HG03159 (cell line): ENCODE measurements around the gene NRN1L.

ENCODE experiments used
- ATAC-seq: cut with Tn5 transposase; IDR thresholded peaks from one replicate; pipeline ENCODE4 v1.9.1; 2021; ENCODE audit warnings: mild to moderate bottlenecking, moderate library complexity; ENCODE audit not compliant: unreplicated experiment

NRN1L gene

DNA sequence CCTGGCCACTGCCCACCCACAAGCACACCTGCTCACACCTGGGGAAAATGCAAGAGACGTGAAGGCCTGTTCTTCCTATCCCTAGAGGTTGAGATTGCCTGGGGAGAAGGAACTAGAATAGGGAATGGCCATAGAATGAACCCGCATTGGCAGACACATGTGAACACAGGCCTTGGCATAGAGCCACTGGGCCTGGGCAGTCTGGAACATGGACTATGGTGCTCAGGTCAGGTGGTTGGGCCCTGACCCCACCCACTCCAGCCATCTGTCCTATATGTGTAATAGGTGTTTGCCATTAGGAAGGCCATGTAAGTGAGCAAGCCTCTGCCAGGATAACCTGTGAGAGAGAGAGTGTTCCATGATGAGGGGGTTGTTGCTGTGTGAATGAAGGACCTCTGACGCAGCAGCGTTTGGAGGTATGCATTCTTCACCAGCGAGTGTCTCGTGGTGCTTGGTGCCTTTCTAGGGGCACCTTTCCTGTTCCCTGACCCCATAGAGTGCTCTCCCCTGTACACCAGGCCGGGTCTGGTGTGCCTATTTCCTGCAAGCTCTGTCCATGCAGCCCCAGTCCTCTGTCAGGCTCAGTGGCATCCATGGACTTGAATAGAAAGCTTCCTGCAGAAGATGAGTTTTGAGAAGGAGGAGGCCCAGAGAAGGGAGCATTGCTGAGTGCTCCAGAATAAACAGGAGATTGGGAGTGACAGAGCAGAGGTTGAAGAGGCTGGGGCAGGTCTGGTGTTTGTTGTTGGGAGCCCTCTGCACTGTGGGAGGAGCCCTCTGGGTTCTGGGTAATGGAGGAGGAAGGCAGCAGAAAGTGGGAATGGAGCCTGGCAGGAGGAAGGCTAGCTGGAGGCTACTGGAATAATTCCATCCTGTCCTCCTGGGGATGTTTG is 31.4 kb downstream of the NRN1L start:
- no peak for ATAC-seq

DNA sequence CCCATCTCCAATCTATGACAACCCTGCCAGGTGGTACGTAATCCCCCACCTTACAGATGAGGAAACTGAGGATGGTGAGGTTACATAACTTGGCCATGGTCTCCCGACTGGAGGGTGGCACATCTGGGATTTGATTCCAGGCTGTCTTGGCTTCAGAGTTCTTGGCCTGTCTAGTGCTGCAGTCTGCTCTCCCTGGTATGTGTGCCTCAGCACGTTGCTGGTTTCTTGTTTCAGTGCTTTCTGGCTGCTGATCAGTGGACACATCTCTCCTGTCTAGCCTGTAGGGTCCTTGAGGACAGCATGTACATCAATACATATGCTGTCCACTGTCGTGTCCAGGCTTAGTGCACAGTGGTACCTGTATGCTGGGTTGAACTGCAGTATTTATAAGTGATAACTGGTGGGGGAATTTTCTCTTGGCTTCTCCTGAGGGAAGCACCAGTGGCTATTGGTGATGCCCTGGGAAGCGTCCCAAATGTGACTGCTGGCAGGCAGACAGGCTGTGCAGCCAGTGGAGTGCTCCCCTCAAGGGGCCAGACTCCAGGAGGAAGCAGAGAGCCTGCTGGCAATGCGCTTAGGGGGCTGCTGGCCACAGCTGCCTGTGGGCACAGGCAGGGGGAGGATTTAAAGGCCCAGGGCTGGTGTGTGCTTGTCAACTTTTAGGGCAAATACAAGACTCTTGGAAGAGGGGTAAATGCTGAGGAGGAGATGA is 32.6 kb downstream of the NRN1L start:
- ATAC-seq = no peak

DNA sequence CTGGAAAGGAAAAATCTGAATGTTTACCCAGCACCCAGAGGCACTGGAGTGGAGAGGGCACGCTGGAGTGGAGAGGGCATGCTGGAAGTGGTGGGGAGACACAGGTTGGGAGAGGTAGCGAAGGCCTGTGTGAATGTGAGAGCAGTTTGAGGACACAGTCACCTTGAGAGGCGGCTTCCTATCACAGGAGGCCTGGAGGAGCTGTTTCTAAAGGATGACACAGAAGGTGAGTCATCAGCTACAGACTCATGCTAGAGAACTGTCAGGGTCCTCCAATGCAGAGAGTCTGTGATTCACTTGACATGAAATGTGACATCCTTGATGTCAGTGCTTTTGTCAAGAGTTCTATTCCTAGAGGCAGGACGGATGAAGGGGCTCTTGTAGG is 33.2 kb downstream of the NRN1L start:
- no peak for ATAC-seq

DNA sequence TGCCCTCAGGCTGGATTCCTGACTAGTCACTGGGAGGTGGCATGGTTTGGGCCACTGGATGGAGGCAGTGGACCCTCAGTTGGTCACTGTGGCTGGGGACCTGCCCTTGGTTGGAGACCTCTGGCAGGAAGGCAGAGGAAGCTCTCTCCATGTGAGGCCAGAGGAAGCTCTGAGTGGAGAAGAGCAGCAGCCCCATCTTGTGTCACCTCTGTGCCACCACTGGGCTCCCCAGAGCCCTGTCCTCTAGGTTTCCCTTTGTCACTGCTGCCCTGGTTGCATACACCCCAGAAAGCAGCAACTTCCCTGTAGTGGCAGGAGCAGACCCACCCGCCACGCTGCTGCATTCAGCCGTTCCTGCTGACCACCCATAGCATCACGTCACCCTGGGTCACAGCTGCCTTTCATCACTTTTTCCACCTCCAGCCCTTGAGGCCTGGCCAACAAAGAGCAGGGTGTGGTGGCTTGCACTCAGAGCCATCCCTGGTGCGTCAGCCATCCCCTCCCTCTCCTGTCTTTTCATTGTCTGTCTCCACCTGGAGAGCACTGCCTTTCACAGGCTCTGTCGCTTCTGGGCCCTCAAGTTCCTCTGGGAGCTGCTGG is 35.0 kb downstream of the NRN1L start:
- no peak for ATAC-seq

DNA sequence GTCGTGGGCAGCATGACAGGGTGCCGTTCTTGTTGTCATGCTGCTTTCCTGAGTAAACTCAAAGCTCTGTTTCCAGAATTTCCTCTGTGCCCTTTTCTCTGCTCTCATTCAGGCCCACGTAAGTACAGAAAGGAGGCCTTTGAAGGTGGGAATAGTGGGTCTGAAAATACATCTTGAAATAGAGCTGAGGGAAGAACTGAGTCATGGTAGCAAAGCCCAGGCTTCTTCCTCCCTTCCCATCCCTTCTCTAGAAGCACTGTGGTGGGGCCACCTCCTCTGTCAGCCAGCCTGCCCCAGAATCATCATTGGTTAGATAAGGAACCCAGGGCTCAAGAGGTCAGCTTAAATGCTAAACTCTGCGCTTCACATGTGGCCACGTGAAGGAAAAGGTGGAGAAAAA is 37.5 kb downstream of the NRN1L start:
- no peak for ATAC-seq

DNA sequence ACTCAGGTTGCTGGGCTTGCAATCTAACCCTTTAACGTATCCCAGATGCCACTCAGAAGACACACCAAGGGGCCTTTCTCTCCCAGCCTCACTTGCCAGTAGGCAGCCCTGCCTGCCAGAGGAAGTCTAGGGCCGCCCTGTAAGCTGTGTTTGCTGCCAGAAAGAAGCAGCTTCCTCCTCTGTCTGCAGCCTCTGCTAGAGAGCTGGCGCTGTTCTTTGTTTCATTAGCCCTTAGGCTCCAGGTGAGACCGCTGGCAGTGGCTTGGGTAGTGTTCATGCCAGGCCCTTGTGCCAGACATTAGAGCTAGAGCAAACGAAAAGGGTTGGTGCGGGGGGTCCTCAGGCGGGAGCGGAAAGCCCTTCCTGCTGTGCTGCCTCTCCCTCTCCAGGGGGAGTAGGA is 38.1 kb downstream of the NRN1L start:
- ATAC-seq = no peak

DNA sequence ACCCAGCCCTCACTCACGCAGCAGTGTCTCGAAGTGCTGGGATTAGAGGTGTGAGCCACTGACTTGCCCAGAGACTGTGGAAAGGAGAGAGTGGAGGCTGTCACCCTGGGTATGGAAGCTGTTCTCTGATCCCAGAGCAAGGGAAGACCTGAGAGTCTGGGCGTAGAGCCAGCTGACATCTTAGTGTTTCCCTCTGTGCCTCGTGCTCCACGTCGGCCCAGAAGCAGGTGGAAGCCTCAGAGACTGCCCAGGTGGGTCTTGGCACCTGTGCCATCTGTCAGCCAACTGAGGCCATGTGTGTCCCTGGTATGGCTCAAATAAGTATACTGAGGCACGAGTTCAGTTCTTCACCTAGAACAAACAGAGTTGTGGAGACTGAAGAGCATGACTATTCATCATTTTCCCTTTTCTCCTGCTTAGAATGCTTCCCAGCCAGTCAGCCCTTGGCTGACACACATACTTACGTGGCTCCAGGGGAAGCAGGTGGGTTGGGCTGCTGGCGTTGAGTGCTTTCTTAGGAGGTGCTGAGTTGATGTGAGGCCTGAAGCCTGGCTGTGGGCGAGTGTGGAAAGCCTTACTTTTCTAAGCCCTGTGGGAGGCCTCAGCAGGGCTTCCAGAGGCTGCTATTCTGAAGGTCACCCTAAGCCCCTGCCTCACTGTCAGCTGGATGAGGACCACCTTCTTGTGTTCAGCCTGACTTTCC is 38.9 kb downstream of the NRN1L start:
- no peak for ATAC-seq

DNA sequence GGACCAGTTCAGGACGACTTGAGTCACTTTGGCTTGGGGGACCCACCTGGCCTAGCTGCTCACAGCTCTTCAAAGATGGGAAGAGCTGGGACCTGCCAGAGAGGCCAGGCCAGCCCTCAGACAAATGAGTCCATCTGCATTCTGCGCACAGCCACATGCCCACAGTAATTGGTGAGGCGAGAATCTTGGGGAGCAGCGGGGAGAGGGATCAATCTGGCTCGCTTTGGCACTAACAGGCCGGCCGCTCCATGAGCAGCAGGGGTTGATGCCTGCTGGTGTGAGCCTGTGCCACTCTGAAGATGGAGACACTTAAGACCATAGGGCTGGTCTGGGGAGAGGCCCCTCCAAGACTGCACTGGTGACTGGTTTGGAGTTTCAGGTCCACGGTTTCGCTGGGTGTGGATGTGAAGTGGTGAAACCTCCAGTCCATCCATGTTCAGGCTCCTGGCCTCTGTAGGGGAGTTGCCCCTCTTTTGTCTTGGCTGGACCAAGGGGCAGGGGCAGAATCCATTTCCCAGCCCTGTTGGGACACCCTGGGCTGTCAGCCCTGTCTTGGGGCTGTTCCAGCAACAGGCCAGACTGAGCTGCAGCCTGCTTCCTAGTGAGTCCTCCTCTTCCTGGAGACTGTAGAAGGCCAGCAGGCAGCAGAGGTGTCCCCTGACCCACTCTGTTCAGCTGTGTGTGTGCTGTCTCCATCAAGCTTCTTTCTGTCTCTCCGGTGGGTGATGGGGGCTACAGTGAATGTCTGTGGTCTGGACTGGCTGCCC is 39.6 kb downstream of the NRN1L start:
- ATAC-seq = no peak

DNA sequence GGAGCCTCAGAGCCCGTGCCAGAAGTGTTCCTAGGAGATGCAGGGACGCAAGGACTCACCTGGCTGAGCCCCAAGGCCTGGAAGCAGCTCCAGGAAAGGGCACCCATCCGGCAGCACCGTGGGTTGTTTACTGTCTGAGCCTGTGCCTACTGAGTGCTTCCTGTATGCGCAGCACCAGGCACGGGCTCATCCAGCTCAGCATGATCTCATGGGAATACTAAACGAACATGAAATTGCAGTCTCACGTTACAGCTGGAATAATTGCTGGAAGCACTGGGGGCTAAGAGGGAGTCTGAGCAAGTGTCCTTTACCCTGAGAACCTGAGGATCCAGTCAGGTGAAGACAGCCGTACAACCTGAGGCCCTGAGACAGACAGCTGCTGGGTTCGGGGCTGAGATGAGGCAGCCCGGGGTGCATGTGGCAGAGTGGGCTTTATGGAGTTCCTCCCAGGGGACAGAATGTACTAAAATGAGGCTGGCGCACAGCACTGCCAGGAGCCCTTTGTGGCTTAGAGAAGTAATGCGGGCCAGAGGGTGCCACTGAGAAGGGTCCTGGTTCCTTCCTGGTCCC is 41.6 kb downstream of the NRN1L start:
- ATAC-seq = no peak

DNA sequence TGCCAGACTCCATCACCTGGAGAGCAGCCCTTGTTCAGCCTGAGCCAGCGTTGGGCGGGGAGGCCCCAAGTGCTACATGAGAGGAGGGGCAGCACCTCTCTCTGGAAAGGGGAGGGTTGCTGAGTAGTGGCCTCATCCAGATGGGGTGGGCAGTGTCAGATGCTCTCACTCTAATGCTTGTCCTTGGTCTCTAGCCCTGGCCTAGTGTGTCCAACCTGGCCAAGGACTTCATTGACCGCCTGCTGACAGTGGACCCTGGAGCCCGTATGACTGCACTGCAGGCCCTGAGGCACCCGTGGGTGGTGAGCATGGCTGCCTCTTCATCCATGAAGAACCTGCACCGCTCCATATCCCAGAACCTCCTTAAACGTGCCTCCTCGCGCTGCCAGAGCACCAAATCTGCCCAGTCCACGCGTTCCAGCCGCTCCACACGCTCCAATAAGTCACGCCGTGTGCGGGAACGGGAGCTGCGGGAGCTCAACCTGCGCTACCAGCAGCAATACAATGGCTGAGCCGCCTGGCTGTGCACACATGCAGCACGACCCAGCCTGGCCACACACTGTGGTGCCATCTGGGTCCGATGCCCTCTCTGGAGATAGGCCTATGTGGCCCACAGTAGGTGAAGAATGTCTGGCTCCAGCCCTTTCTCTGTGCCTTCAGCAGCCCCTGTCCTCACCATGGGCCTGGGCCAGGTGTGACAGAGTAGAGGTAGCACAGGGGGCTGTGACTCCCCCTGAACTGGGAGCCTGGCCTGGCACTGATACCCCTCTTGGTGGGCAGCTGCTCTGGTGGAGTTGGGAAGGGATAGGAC is 42.7 kb downstream of the NRN1L start:
- no peak for ATAC-seq

DNA sequence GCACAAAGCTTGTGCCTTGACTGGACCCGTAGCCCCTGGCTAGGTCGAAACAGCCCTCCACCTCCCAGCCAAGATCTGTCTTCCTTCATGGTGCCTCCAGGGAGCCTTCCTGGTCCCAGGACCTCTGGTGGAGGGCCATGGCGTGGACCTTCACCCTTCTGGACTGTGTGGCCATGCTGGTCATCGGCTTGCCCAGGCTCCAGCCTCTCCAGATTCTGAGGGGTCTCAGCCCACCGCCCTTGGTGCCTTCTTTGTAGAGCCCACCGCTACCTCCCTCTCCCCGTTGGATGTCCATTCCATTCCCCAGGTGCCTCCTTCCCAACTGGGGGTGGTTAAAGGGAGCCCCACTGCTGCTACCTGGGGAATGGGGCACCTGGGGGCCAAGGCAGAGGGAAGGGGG is 43.5 kb downstream of the NRN1L start:
- ATAC-seq = no peak

DNA sequence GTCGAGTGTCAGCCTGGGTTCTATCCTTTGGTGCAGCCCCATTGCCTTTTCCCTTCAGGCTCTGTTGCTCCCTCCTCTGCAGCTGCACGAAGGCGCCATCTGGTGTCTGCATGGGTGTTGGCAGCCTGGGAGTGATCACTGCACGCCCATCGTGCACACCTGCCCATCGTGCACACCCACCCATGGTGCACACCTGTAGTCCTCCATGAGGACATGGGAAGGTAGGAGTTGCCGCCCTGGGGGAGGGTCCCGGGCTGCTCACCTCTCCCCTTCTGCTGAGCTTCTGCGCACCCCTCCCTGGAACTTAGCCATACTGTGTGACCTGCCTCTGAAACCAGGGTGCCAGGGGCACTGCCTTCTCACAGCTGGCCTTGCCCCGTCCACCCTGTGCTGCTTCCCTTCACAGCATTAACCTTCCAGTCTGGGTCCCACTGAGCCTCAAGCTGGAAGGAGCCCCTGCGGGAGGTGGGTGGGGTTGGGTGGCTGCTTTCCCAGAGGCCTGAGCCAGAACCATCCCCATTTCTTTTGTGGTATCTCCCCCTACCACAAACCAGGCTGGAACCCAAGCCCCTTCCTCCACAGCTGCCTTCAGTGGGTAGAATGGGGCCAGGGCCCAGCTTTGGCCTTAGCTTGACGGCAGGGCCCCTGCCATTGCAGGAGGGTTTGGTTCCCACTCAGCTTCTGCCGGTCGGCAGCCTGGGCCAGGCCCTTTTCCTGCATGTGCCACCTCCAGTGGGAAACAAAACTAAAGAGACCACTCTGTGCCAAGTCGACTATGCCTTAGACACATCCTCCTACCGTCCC is 44.1 kb downstream of the NRN1L start:
- peak; percentile 58 for ATAC-seq

DNA sequence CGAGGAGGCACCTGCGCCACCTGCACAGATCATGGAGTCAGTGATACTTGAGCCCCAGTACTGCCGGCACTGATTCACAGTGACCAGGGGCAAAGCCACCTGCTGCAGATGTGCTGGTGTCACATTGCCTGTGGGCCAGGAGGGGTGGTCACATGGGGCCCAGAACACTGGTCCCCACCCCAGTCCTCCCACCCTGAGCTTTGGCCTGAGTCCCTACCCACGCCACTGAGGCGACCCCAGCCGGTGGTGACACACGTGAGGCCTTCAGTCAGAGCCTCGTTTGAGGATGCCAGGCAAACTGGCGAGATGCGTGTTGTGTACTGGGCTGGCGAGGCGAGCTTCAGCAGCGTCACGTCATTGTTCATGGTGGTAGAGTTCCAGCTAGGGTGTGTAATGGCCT is 45.5 kb downstream of the NRN1L start:
- ATAC-seq = no peak

DNA sequence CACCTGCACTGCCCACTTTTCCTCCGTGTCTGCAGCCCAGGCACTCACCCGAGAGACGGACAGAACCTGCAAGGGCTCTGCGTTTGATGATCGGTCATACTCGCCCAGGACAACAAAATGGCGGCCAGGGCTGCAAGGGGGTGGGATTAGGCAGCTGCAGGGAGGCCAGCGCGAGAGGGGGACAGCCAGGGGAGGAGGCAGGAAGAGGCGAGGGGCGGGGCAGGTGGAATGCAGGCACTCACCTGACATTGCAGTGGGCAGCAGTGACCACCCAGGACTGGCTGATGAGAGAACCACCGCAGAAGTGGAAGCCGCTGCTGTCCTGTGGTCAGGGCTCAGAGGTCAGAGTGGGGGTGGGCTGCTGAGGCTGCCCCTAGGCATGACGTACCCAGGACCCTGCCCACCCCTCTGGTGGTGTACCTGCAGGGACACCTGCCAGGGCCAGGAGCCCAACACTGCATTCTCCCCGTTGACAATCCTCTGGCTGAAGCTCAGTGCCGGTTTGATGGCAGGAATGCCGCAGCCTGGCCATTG is 46.1 kb downstream of the NRN1L start:
- ATAC-seq = no peak

DNA sequence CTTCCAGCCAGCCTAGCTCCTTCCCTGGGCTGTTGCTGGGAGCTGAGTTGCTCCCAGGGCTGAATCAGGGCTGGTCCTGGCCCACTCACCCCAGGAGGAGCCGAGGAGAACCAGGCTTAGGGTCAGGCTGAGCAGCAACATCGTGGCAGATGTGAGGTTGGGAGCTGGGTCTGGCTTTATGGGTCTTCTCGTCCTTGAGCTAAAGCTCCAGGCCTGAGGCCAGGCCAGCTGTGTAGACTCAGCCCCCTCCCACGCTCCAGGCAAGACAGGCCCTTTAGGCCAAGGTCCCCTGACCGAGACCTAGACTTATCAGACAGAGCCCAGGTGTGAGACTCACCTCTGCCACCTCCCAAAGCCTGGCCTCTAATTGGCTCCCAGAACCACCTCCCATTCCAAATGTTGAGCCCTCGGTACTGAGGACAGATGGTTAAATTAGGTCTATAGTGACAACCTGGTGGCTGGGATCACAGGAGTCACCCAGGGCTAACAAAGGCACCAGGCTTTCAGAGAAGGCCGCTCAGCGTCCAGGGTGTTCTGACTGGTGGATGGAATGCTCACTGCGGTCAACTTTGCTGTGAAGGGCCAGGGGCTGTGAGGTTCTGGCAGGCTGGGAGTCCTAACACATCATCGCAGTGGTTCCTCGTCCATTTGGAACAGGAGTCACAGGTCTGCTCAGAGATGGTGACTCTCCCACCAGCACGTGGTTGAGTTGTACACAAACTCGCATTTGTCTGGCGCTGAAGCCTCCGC is 47.2 kb downstream of the NRN1L start, which contains the start of gene CTRL:
Gene CTRL (minus strand): TSS at position 151 of the 750 bp plus-strand sequence. CDS start 10 bp downstream, at position 141.
- no peak for ATAC-seq

DNA sequence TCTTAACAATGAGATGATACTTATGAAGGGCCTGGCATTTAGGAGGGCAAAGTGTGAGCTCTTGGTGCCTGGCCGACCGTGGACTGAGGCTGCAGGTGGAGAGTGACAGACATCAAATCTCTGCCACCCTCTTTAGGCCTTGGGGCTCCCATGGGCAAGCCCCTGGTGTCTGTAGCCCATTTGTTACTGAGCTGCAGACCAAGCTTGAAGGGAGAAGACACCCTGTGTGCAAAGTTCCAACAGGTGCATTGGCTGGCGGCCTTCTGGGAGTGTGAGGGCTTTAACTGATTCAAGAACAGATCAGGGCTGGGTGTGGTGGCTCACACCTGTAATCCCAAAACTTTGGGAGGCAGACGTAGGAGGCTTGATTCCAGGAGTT is 47.8 kb downstream of the NRN1L start:
- ATAC-seq = no peak

DNA sequence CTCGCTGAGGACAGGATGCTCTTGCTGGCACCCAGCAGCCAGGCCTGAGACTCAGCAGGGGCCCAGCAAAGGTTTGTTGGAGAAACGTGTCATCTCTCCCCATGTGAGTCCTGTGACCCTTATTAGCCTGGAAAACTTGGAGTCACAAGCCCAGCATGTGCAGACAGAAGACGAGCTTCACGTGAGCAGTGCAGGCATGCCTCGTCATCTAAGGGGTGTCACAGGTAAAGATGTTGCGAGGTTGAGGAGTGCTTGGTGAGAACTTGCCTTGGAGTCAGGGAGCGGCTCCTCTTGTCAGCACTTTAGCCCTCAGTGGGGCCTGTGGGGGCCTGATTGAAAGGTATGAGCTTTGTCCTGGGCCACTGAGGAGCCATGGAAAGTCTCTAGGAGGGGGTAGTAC is 49.1 kb downstream of the NRN1L start:
- ATAC-seq = no peak
